ENCODE results near the gene LAMA3. TPM values are rescaled to one million over a fixed set of nuclear protein-coding genes. Genes with fewer than 3 reads are reported as not detected.

The LAMA3 gene
- total and polyA plus RNA-seq, 2 donors from 2014 or later = 4.4 to 66.0 TPM

GRCh38 chr18:23816021-23816420, 126.8 kb downstream of the LAMA3 start:
- Histone ChIP-seq H3K9me3 (ENCODE audit: control insufficient read depth in 2 of 3, insufficient read depth in 1 of 3, low read length in 3 of 3) (no peaks in the 10 kb centered on the region), H3K4me3 (ENCODE audit: low read length in 3 of 3) (no peak overlapping the region), H3K27ac (ENCODE audit: low read depth in 2 of 2, low read length in 2 of 2) (no peak overlapping the region), H3K4me1 (ENCODE audit: control insufficient read depth in 2 of 3, insufficient read depth in 2 of 3, low read depth in 1 of 3, low read length in 3 of 3) (no peaks in the 10 kb centered on the region), H3K9ac (ENCODE audit: low read length in 3 of 3) (no peak overlapping the region), H3K27me3 (ENCODE audit: control insufficient read depth, insufficient read depth, low read length) (no peaks in the 10 kb centered on the region), H3K36me3 (ENCODE audit: control insufficient read depth in 2 of 3, insufficient read depth in 3 of 3, low read length in 3 of 3) (no peaks in the 10 kb centered on the region)
- intact Hi-C loops (cut with DNase I) = no loop called here
- DNase-seq (no peak), FAIRE-seq (no peak)
- TF ChIP-seq, protein P1, sequence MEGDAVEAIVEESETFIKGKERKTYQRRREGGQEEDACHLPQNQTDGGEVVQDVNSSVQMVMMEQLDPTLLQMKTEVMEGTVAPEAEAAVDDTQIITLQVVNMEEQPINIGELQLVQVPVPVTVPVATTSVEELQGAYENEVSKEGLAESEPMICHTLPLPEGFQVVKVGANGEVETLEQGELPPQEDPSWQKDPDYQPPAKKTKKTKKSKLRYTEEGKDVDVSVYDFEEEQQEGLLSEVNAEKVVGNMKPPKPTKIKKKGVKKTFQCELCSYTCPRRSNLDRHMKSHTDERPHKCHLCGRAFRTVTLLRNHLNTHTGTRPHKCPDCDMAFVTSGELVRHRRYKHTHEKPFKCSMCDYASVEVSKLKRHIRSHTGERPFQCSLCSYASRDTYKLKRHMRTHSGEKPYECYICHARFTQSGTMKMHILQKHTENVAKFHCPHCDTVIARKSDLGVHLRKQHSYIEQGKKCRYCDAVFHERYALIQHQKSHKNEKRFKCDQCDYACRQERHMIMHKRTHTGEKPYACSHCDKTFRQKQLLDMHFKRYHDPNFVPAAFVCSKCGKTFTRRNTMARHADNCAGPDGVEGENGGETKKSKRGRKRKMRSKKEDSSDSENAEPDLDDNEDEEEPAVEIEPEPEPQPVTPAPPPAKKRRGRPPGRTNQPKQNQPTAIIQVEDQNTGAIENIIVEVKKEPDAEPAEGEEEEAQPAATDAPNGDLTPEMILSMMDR (IDR thresholded peaks at IDR 0.05; ENCODE audit: borderline replicate concordance, extremely low read depth, insufficient read depth) = no peak

- TF ChIP-seq, protein P1 (IDR thresholded peaks at IDR 0.05; ENCODE audit: borderline replicate concordance, extremely low read depth, insufficient read depth) = no peak
- intact Hi-C loops (cut with DNase I) = no loop called here
- Histone ChIP-seq H3K27me3 (ENCODE audit: control insufficient read depth, insufficient read depth, low read length) (no peaks in the 10 kb centered on the region), H3K36me3 (ENCODE audit: control insufficient read depth in 2 of 3, insufficient read depth in 3 of 3, low read length in 3 of 3) (no peaks in the 10 kb centered on the region), H3K9ac (ENCODE audit: low read length in 3 of 3) (no peak overlapping the region), H3K9me3 (ENCODE audit: control insufficient read depth in 2 of 3, insufficient read depth in 1 of 3, low read length in 3 of 3) (no peaks in the 10 kb centered on the region), H3K4me1 (ENCODE audit: control insufficient read depth in 2 of 3, insufficient read depth in 2 of 3, low read depth in 1 of 3, low read length in 3 of 3) (no peaks in the 10 kb centered on the region), H3K4me3 (ENCODE audit: low read length in 3 of 3) (no peak overlapping the region), H3K27ac (ENCODE audit: low read depth in 2 of 2, low read length in 2 of 2) (no peak overlapping the region)
- FAIRE-seq (no peak), DNase-seq (no peak)
These were observed 127.5 kb downstream of the LAMA3 start for GRCh38 chr18:23816740-23817139.

DNA sequence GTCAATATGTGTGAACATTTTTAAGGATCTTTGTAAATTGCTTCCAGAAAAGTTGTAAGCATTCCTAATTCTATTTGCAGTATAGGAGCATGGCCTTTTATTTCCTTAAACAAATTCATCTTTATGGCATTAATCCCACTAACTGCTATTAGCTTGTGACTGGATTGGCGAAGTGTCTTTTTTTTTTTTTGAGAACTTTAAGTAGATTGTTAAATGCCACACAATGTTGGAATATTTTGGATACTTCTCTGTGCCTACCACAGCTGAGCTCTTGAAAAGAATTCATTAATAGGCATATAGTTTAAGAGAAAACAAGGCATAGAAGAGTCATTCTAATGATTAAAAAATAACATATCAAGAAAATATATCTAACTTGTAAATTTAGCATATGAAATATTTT, 129.7 kb downstream of the LAMA3 start:
- H3K27me3 ChIP-seq (ENCODE audit: control insufficient read depth, insufficient read depth, low read length) = no peaks in the 10 kb centered on the region
- no peaks in the 10 kb centered on the region for H3K4me1 ChIP-seq (ENCODE audit: control insufficient read depth in 2 of 3, insufficient read depth in 2 of 3, low read depth in 1 of 3, low read length in 3 of 3)
- no peak overlapping the region for H3K9ac ChIP-seq (ENCODE audit: low read length in 3 of 3)
- TF ChIP-seq, protein P1 (IDR thresholded peaks at IDR 0.05; ENCODE audit: borderline replicate concordance, extremely low read depth, insufficient read depth) = no peak
- H3K4me3 ChIP-seq (ENCODE audit: low read length in 3 of 3) = no peak overlapping the region
- no peak overlapping the region for H3K27ac ChIP-seq (ENCODE audit: low read depth in 2 of 2, low read length in 2 of 2)
- intact Hi-C loops (cut with DNase I) = no loop called here
- H3K9me3 ChIP-seq (ENCODE audit: control insufficient read depth in 2 of 3, insufficient read depth in 1 of 3, low read length in 3 of 3) = no peaks in the 10 kb centered on the region
- FAIRE-seq (no peak), DNase-seq (no peak)
- no peaks in the 10 kb centered on the region for H3K36me3 ChIP-seq (ENCODE audit: control insufficient read depth in 2 of 3, insufficient read depth in 3 of 3, low read length in 3 of 3)
